IMR-90 (cell line): ENCODE measurements around the gene JMJD1C.

ENCODE experiments used
- BHLHE40 ChIP-seq: fragments of 150-350 bp; IDR thresholded peaks from 2 replicates; pipeline ENCODE4 v1.6.1; 2016; ENCODE audit warnings: mild to moderate bottlenecking, low read depth, low read length
- CEBPB ChIP-seq: IDR thresholded peaks from 2 replicates; pipeline ENCODE4 v1.6.1; 2012; ENCODE audit warnings: low read depth, low read length, improper control_type of control experiment
- ELK1 ChIP-seq: fragments of 150-350 bp; IDR thresholded peaks from 2 replicates; pipeline ENCODE4 v1.6.1; 2016; ENCODE audit warnings: low read depth, mild to moderate bottlenecking, low read length, moderate library complexity, borderline replicate concordance
- MAFK ChIP-seq: IDR thresholded peaks from 2 replicates; pipeline ENCODE4 v1.6.1; 2012; ENCODE audit warnings: low read depth, low read length, improper control_type of control experiment
- POLR2A ChIP-seq: IDR thresholded peaks from 2 replicates; pipeline ENCODE4 v1.6.1; 2012; ENCODE audit warnings: mild to moderate bottlenecking, low read depth, low read length
- RAD21 ChIP-seq: IDR thresholded peaks from 2 replicates; pipeline ENCODE4 v1.6.1; 2012; ENCODE audit warnings: low read length, improper control_type of control experiment
- RCOR1 ChIP-seq: IDR thresholded peaks from 2 replicates; pipeline ENCODE4 v1.6.1; 2012; ENCODE audit warnings: mild to moderate bottlenecking, low read length, improper control_type of control experiment; ENCODE audit not compliant: insufficient replicate concordance
- RFX5 ChIP-seq: IDR thresholded peaks from 2 replicates; pipeline ENCODE4 v1.8.0; 2012; ENCODE audit warnings: low read depth, mild to moderate bottlenecking, low read length, moderate library complexity
- SMC3 ChIP-seq: fragments of 150-350 bp; IDR thresholded peaks from 2 replicates; pipeline ENCODE4 v1.6.1; 2016; ENCODE audit warnings: low read depth, mild to moderate bottlenecking, antibody characterized with exemption, low read length, moderate library complexity
- USF2 ChIP-seq: fragments of 150-350 bp; IDR thresholded peaks from 2 replicates; pipeline ENCODE4 v1.6.1; 2017; ENCODE audit warnings: mild to moderate bottlenecking, antibody characterized with exemption, low read length, low read depth
- TF ChIP-seq, protein P1 (sequence below): conservative IDR thresholded peaks from 2 replicates; pipeline ENCODE4 v1.5.1; 2012; ENCODE audit warnings: mild to moderate bottlenecking, low read depth, low read length, improper control_type of control experiment

DNA sequence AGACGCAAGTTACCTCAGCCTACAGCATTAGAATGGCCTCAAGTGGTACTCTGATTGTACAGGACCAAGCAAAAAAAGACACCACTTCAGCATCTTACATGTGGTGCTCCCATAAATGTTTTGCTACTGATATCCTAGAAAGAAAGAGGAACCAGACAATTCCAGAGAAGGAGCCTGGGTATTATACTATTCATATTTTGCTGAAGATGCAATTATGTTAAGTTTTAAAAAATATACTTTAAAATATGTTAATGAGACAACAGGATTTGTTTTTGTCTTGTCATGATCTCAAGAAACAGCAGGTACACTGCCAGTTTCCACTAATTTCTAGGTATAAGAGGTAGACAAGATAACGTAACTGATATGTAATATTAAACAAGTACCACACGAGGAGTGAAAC is 92.6 kb downstream of the JMJD1C start:
- TF ChIP-seq, protein P1, sequence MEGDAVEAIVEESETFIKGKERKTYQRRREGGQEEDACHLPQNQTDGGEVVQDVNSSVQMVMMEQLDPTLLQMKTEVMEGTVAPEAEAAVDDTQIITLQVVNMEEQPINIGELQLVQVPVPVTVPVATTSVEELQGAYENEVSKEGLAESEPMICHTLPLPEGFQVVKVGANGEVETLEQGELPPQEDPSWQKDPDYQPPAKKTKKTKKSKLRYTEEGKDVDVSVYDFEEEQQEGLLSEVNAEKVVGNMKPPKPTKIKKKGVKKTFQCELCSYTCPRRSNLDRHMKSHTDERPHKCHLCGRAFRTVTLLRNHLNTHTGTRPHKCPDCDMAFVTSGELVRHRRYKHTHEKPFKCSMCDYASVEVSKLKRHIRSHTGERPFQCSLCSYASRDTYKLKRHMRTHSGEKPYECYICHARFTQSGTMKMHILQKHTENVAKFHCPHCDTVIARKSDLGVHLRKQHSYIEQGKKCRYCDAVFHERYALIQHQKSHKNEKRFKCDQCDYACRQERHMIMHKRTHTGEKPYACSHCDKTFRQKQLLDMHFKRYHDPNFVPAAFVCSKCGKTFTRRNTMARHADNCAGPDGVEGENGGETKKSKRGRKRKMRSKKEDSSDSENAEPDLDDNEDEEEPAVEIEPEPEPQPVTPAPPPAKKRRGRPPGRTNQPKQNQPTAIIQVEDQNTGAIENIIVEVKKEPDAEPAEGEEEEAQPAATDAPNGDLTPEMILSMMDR: no peak
- TF ChIP-seq SMC3 (no peak), POLR2A (no peak), RCOR1 (no peak), BHLHE40 (no peak), USF2 (no peak), RAD21 (no peak), MAFK (peak; percentile 46), CEBPB (no peak), RFX5 (no peak), ELK1 (no peak)
